Fibroblast of lung (primary cell): ENCODE data around the gene SDC4. TPM values are rescaled to one million over a fixed set of nuclear protein-coding genes. Genes with fewer than 3 reads are reported as not detected.

Experiments
- DNase-seq, 2 donors: peaks; one replicate each; pipeline versions ENCODE4 v3.0.0 to v3.0.0-alpha.2; 2010; ENCODE audit warnings: low read depth in 2 of 2
- H2AFZ ChIP-seq: 2 replicates; pipeline ENCODE4 v1.5.1; 2012; ENCODE audit warnings: low read length, control low read depth, inconsistent platforms
- H3K27ac ChIP-seq: 2 replicates; pipeline ENCODE4 v1.5.1; 2011; ENCODE audit warnings: low read length, control low read depth; ENCODE audit not compliant: insufficient read depth
- H3K27me3 ChIP-seq: 2 replicates; pipeline ENCODE4 v1.5.1; 2011; ENCODE audit warnings: mild to moderate bottlenecking, low read length; ENCODE audit not compliant: control insufficient read depth, insufficient read depth
- H3K36me3 ChIP-seq: 2 replicates; pipeline ENCODE4 v1.5.1; 2011; ENCODE audit warnings: low read length; ENCODE audit not compliant: control insufficient read depth, insufficient read depth
- H3K4me1 ChIP-seq: 2 replicates; pipeline ENCODE4 v1.5.1; 2011; ENCODE audit warnings: low read length; ENCODE audit not compliant: control insufficient read depth, insufficient read depth; ENCODE audit errors: extremely low read depth
- H3K4me2 ChIP-seq: 2 replicates; pipeline ENCODE4 v1.5.1; 2011; ENCODE audit warnings: low read length, control low read depth; ENCODE audit not compliant: insufficient read depth; ENCODE audit errors: extremely low read depth
- H3K4me3 ChIP-seq, 4 experiments: fragments of 200-600 bp in 1 of 4; sonication (generic) in 1 of 4; replicated peaks in 1 of 4; 2 replicates each; pipeline ENCODE4 v1.5.1; 2011 to 2016; ENCODE audit warnings: low read length in 4 of 4, low read depth in 3 of 4, mild to moderate bottlenecking in 3 of 4, control low read depth in 2 of 4, inconsistent platforms in 1 of 4, mixed read lengths in 1 of 4; ENCODE audit not compliant: insufficient read depth in 1 of 4; ENCODE audit errors: control extremely low read depth in 1 of 4
- H3K79me2 ChIP-seq: 2 replicates; pipeline ENCODE4 v1.5.1; 2012; ENCODE audit warnings: mild to moderate bottlenecking, low read length, inconsistent platforms; ENCODE audit not compliant: control insufficient read depth, insufficient read depth
- H3K9ac ChIP-seq: 2 replicates; pipeline ENCODE4 v1.5.1; 2011; ENCODE audit warnings: mild to moderate bottlenecking, low read length, control low read depth; ENCODE audit not compliant: insufficient read depth
- H3K9me3 ChIP-seq: 2 replicates; pipeline ENCODE4 v1.5.1; 2012; ENCODE audit warnings: low read depth, low read length; ENCODE audit not compliant: control insufficient read depth, insufficient read depth
- H4K20me1 ChIP-seq: 2 replicates; pipeline ENCODE4 v1.5.1; 2011; ENCODE audit warnings: low read length; ENCODE audit not compliant: control insufficient read depth, insufficient read depth; ENCODE audit errors: extremely low read depth
- EZH2 ChIP-seq: IDR thresholded peaks from 2 replicates; pipeline ENCODE4 v1.5.1; 2012; ENCODE audit warnings: low read length, control low read depth, mild to moderate bottlenecking; ENCODE audit errors: missing control alignments
- polyA plus RNA-seq, 2 donors: library from polyadenylated mRNA; depleted of rRNA in 1 of 2; stranded (reverse) in 1 of 2; unstranded in 1 of 2; fragments of >200 nt; gene quantifications; 2 replicates each; pipeline ENCODE4 v1.2.1, GENCODE V29; 2011 to 2012; ENCODE audit warnings: missing spikeins in 1 of 2
- total RNA-seq: library from RNA; depleted of rRNA; stranded (reverse); fragments of >200 nt; gene quantifications from 2 replicates; pipeline ENCODE4 v1.2.1, GENCODE V29; 2014
- TF ChIP-seq, protein P1 (sequence below), 2 donors: IDR thresholded peaks in 1 of 2; conservative IDR thresholded peaks in 1 of 2; 1 replicate in 1 of 2; 2 replicates in 1 of 2; pipeline ENCODE4 v1.5.1; 2011 to 2012; ENCODE audit warnings: low read length in 2 of 2, control low read depth in 1 of 2, inconsistent platforms in 1 of 2, low read depth in 1 of 2, mild to moderate bottlenecking in 1 of 2

SDC4 gene
- total and polyA plus RNA-seq, 2 donors (not counting 1 experiment from before 2014, with no cell fraction given): 175 to 312 TPM

DNA sequence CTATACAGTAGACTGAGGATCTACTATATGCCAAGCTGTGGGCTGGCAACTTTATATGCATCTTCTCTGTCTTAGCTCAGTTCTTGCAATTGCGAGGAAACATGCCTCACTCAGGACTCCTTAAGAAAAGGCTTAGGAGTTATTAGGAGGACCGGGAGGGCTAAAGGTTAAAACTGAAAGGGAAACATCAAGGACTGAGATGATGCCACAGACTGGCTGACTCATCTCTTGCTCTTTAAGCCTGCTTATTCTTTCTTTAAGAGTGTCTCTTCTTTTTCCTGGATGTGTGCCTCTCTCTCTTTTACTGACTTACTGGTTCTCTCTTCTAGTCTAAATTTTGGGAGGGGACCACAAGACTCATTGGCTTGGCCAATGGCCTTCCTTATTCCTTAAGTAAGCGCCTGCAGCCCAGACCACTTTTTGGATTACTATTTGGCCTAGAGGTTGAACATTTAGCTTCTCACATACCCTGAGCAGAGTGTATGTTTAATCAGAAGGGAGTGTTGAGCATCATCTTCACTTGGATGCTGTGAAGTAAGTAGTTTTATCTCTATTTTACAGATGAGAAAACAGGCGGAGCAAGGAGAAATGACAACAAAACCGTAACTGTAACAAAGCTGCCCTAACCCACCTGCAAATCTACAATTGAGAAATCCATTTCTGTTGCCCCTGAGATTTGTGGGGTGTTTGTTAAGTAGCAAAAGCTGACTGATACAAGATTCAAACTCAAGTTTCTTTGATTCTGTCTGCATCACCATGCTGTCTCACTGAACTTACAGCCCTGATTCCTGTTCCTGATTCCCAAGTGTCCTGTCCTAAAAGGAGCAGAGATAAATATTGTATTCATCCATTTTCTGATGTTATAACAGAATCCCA is 7.2 kb upstream of the SDC4 start:
- Histone ChIP-seq H3K4me3 (no peak overlapping the region), H3K9me3 (no peaks in the 10 kb centered on the region), H3K27ac (peak overlapping the region; percentile 31), H3K36me3 (no peaks in the 10 kb centered on the region), H3K79me2 (no peaks in the 10 kb centered on the region), H3K9ac (no peak overlapping the region), H3K27me3 (no peaks in the 10 kb centered on the region), H3K4me1 (peaks cover 34% of the 10 kb centered on the region), H3K4me2 (peak overlapping the region; percentile 82), H4K20me1 (no peaks in the 10 kb centered on the region), H2AFZ (no peak overlapping the region)
- DNase-seq: peak; percentile 80 to 84
- TF ChIP-seq EZH2: no peak
- TF ChIP-seq, protein P1, sequence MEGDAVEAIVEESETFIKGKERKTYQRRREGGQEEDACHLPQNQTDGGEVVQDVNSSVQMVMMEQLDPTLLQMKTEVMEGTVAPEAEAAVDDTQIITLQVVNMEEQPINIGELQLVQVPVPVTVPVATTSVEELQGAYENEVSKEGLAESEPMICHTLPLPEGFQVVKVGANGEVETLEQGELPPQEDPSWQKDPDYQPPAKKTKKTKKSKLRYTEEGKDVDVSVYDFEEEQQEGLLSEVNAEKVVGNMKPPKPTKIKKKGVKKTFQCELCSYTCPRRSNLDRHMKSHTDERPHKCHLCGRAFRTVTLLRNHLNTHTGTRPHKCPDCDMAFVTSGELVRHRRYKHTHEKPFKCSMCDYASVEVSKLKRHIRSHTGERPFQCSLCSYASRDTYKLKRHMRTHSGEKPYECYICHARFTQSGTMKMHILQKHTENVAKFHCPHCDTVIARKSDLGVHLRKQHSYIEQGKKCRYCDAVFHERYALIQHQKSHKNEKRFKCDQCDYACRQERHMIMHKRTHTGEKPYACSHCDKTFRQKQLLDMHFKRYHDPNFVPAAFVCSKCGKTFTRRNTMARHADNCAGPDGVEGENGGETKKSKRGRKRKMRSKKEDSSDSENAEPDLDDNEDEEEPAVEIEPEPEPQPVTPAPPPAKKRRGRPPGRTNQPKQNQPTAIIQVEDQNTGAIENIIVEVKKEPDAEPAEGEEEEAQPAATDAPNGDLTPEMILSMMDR (conservative IDR thresholded peaks at IDR 0.05 in 1 of 2, IDR thresholded peaks at IDR 0.05 in 1 of 2; ENCODE audit: low read depth in 1 of 2, low read length in 2 of 2): no peak

DNA sequence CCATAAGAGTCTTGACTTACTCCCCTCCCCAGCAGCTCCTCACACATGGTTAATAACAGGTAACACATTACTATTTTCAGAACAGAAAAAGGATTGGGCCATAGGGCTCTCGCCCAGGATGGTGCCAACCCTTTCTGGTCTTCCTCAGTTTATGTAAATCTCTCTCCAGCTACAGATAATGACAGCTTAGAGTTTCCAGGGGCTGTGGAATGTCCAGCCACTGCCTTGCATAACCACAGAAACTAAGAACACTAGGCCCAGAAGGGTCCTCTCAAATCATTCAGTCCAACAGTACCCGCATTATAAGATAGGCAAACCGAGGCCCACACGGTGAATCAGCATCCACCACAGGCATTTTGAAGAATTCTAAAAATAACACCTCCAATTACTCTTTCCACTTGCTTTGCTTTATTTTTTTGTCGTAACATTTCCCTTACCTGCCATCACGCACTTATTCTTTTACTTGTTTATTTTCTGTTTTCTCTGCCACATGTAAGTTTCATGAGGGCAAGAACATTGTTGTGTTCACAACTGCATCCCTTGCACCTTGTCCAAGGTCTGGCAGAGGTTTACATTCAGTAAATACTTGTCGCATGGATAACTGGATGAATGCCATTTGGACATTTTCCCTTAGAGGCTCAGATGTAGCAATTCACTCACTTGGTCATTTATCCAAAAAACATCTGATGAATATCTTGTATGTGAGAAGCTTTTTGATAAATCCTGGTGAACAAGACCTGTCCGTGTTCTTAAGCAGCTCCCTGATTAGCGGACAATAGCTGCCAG is 6.4 kb upstream of the SDC4 start:
- peak overlapping the region; percentile 31 for H3K27ac ChIP-seq
- no peaks in the 10 kb centered on the region for H3K9me3 ChIP-seq
- no peaks in the 10 kb centered on the region for H3K36me3 ChIP-seq
- no peaks in the 10 kb centered on the region for H3K79me2 ChIP-seq
- peak overlapping the region; percentile 82 for H3K4me2 ChIP-seq
- H2AFZ ChIP-seq: no peak overlapping the region
- H3K27me3 ChIP-seq: no peaks in the 10 kb centered on the region
- H3K9ac ChIP-seq: no peak overlapping the region
- H4K20me1 ChIP-seq: no peaks in the 10 kb centered on the region
- DNase-seq: peak; percentile 39 to 95
- no peak for TF ChIP-seq EZH2
- TF ChIP-seq, protein P1 (conservative IDR thresholded peaks at IDR 0.05 in 1 of 2, IDR thresholded peaks at IDR 0.05 in 1 of 2; ENCODE audit: low read depth in 1 of 2, low read length in 2 of 2): no peak
- H3K4me3 ChIP-seq: no peak overlapping the region
- H3K4me1 ChIP-seq: peaks cover 31% of the 10 kb centered on the region

DNA sequence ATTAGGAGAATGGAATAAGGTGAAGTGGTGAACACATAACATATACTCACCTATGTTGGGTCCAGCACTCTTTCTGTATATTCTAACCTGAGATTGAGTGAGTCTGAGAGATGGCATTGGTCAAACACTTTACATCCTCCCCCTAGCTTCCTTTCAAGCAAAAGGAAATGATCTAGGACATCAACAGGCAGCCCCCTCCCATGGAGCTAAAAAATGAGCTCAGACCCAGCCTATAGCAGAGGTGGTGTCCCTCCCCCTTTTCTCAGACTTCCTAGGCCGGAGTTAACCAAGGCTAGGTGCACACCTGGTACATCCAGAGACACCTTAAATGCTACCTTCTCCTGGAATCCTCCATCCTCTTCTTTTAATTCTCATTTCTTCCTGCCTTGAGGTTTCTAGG is 5.5 kb upstream of the SDC4 start:
- H3K27ac ChIP-seq: no peak overlapping the region

More for the DNA sequence above, 5.5 kb upstream of the SDC4 start:
- Histone ChIP-seq H3K4me3 (no peak overlapping the region), H3K27me3 (no peaks in the 10 kb centered on the region), H4K20me1 (no peaks in the 10 kb centered on the region), H2AFZ (no peak overlapping the region), H3K79me2 (no peaks in the 10 kb centered on the region), H3K9ac (no peak overlapping the region), H3K9me3 (no peaks in the 10 kb centered on the region), H3K36me3 (no peaks in the 10 kb centered on the region), H3K4me2 (no peak overlapping the region), H3K4me1 (peaks cover 23% of the 10 kb centered on the region)
- DNase-seq: no peak
- TF ChIP-seq, protein P1 (conservative IDR thresholded peaks at IDR 0.05 in 1 of 2, IDR thresholded peaks at IDR 0.05 in 1 of 2; ENCODE audit: low read depth in 1 of 2, low read length in 2 of 2): no peak
